Measurements from ENCODE around the gene NLE1. TPM values are rescaled to one million over a fixed set of nuclear protein-coding genes. Genes with fewer than 3 reads are reported as not detected.
"Not testable (repeated sequence)": the region's sequence is repeated elsewhere in the genome, so short reads cannot be mapped to it uniquely, and the experiment has no call there.

Gene NLE1
- total RNA-seq, 1 donor from 2014 or later, result 19.2 TPM

DNA sequence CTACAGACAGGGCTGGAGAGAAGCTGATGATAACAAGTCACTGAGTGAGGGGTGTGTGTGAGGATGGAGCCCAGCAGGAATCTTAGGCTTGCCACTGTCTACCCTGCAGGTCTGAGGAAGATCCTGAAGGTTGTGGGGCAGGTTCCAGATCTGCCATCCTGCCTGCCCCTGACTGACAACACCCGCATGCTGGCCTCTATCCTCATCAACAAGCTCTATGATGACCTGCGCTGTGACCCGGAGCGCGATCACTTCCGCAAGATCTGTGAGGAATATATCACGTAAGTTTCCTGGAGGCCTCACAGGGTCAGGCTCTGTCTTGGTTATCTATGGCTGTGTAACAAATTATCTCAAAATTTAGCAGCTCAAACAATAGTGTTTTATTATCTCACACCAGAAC, 21.8 kb upstream of the NLE1 start:
- FAIRE-seq, result no peak
- no peak for DNase-seq (ENCODE audit: low spot score in 2 of 2)

DNA sequence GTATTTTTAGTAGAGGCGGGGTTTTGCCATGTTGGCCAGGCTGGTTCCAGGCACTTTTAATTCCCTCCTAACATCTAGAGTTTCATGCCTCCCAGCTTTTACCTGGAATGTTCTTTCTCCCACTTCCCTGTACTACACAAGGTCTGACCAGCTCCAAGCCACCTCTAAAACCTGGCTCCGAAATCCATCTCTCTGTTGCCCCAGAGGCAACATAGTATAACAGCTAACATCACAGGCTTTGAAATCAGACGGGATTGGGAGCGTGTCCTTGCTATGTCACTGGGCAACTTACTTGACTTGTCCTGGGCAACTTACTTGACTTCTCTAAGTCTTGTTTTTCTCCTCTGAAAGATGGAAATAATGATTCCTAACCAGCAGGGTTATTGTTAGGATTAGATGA, 20.7 kb upstream of the NLE1 start:
- FAIRE-seq (no peak), DNase-seq (ENCODE audit: low spot score in 2 of 2) (no peak)

DNA sequence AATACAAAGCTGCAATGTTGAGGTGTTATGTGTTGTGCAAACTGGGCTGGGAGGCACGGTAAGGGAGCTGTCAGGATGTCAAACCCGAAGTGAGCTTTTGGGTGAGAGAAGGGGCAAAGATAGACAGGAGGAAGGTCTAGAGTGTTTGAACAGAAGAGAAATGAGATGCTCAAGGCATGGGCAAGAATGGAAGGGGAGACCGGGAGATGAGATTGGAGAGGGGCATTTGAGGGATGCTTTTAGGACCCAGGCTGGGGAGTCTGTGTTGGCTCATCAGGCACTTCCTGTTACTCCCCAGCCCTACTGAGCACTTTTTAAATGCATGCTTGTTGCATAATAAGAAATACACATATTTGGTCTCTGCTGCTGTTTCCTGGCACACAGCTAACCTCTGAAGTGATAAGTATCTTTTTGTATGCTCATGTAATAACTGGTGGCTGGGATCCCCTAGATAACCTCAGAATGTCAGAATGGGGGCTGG, 19.2 kb upstream of the NLE1 start:
- FAIRE-seq (no peak), DNase-seq (ENCODE audit: low spot score in 2 of 2) (no peak)

DNA sequence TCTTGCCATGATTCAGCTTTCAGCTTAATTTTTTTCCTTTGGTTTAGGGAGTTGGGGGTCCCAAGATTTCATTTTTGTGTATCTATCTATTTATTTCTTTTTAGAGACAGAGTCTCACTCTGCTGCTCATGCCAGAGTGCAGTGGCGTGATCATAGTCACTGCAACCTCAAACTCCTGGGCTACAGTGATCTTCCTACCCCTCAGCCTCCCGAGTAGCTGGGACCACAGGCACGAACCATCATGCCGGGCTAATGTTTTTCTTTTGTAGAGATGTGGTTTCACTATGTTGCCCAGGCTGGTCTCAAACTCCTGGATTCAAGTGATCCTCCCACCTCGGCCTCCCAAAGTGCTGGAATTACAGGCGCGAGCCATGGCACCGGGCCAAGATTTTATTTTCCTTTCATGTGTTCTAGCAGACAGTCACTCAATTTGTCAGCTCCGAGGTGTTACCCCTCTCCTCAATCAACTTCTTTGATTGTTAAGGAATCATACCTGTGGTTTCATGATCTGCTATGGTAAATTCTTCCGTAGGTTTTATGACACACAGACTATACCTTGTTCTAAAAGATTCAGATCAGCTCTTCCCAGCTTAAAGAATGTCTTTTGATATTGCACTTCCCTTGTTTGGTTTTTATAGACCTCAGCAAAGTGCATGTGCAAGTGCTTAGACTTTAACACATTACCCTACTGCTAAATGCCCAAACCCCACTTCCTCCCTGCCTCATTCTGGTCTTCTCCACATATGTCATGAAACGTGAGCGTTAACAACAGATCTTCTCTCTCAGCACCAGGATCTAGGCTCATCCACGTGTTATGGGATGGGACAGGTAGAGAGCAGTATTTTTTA, 18.5 kb upstream of the NLE1 start:
- no peak for FAIRE-seq
- DNase-seq (ENCODE audit: low spot score in 2 of 2), result no peak

GRCh38 chr17:35159940-35160339, 17.8 kb upstream of the NLE1 start:
- DNase-seq (ENCODE audit: low spot score in 2 of 2) (no peak), FAIRE-seq (no peak)

- FAIRE-seq (no peak), DNase-seq (ENCODE audit: low spot score in 2 of 2) (no peak)
Observed at GRCh38 chr17:35155246-35155645, 13.1 kb upstream of the NLE1 start.

- no peak for FAIRE-seq
- DNase-seq (ENCODE audit: low spot score in 2 of 2), result no peak
Observed at GRCh38 chr17:35154196-35155165, 12.4 kb upstream of the NLE1 start.

DNA sequence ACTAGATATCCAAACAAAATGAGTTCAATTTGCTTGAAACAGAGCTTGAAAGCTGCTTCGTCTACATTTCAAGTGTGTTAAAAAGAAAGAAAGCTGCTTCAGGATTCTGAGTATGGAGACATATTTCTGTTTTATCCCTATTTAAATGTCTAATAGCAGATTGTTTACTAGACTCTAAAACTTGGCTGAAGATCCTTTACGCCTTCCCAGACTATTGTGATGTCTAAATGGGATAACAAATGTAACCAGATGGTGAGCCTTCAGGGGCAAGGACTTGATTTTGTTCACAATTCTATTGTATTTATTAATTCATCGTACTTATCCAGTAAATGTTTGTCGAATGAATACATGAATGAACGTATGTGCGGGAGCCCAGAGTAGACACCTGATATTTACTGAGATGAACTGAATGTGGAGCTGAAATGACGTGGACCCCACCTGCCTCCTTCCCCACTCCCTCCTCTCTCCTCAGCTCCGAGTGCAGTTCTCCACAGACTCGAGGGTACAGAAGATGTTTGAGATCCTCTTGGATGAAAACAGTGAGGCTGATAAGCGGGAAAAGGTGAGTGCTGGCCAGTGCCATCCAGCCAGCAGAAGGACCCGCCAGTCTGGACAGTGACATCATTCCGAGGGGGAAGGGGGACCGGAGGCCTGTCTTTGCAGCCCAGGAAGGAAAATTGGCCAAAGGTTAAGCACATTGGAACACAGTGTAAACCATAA, 10.5 kb upstream of the NLE1 start:
- no peak for FAIRE-seq

DNA sequence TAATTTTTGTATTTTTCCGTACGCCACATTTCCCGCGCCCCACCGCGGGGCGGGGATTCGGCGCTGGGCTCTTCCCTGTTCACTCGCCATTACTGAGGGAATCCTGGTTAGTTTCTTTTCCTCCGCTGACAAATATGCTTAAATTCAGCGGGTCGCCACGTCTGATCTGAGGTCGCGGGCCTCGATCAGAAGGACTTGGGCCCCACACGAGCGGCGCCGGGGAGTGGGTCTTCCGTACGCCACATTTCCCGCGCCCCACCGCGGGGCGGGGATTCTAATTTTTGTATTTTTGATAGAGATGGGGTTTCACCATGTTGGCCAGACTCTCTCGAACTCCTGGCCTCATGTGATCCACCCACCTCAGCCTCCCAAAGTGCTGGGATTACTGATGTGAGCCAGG, 9.0 kb upstream of the NLE1 start:
- not testable (repeated sequence) for DNase-seq (ENCODE audit: low spot score in 2 of 2); FAIRE-seq

More for the DNA sequence above, 10.5 kb upstream of the NLE1 start:
- no peak for DNase-seq (ENCODE audit: low spot score in 2 of 2)

- FAIRE-seq (no peak), DNase-seq (ENCODE audit: low spot score in 2 of 2) (no peak)
Observed at GRCh38 chr17:35149941-35150340, 7.8 kb upstream of the NLE1 start.

GRCh38 chr17:35148144-35148543, 6.0 kb upstream of the NLE1 start:
- DNase-seq (ENCODE audit: low spot score in 2 of 2) (no peak), FAIRE-seq (no peak)

DNA sequence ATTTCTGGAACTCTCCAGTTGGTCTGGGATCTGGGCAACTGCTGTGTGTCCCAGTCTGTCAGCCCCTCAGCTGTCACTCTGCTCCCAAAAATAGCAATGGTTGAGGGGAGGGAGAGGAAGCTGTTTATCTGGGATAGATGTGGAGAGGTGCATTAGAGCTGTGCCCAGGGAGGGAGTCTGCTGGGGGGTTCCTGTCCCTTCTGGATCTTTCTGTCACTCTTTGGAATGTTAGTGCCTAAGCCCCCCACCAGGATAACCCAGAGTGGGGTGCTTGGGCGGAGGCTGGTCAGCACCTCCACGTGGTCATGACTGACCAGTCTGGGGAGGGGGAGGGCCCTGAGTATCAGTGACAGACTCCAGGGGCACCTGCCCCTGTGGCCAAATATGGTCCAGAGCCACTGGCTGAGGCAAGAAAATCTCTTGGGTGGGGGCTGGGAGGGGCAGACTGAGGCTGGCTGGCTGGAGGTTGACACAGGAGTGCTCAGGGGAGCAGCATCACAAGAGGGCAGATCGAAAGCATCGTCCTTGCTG, 5.3 kb upstream of the NLE1 start, which contains the start of gene UNC45B:
Gene UNC45B, plus strand, starts transcription at position 443 of the 531 bp plus-strand sequence. CDS start 447 bp downstream, outside the sequence.
- DNase-seq (ENCODE audit: low spot score in 2 of 2) (no peak), FAIRE-seq (no peak)

GRCh38 chr17:35146214-35146833, 4.2 kb upstream of the NLE1 start:
- FAIRE-seq (no peak), DNase-seq (ENCODE audit: low spot score in 2 of 2) (no peak)

DNA sequence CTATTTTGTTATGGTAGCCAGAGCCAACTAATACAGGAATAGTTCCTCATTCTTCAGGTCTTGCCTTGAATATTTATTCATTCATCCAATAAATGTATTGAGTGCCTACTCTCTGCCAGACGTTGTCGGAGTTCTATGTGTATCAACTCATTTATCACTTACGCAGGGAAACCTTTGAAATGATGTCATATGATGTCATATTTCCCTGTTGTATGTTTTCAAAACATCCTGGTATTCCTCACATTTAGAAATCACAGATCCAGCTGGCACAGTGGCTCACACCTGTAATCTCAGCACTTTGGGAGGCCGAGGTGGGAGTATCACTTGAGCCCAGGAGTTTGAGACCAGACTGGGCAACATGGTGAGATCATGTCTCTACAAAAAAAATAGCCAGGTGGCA, 2.7 kb upstream of the NLE1 start:
- FAIRE-seq, result no peak

GRCh38 chr17:35142467-35142796, 329 bp upstream of the NLE1 start:
- FAIRE-seq (no peak), DNase-seq (ENCODE audit: low spot score in 2 of 2) (no peak)

More for the DNA sequence above, 2.7 kb upstream of the NLE1 start:
- DNase-seq (ENCODE audit: low spot score in 2 of 2), result no peak

DNA sequence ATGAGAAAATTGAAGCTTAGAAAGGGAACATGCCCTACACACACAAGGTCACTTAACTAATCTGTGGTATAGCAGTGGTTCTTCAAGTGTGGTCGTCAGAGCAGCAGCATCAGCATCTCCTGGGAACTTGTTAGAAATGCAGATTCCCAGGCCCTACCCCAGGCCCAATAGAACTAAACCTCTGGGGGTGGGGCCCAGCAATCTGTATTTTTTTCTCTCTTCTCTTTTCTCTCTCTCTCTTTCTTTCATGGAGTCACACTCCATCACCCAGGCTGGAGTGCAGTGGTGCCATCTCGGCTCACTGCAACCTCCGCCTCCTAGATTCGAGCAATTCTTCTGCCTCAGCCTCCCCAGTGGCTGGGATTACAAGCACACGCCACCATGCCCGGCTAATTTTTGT, 3.9 kb downstream of the NLE1 start:
- DNase-seq (ENCODE audit: low spot score in 2 of 2) (no peak), FAIRE-seq (no peak)

DNA sequence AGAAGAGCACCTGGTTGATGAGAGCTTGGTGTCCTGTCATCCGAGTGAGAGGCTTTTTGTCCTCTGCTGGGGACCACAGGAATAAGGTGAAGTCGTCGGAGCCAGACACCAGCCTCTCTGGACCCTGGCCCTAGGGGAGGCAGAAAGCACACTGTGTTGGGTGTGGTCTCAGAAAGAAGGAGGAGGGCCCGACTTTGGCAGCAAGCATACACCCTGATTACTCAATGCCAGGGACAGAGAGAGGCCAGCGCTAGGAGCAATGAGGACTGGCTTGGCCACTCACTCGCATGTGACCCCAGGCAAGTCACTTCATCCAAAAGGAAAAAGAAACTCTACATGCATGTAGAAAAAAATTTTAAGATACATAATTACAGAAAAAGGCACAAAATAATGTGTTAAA, 6.8 kb downstream of the NLE1 start:
- FAIRE-seq (no peak), DNase-seq (ENCODE audit: low spot score in 2 of 2) (no peak)

- no peak for DNase-seq (ENCODE audit: low spot score in 2 of 2)
- no peak for FAIRE-seq
Observed at GRCh38 chr17:35132816-35133550, 9.1 kb downstream of the NLE1 start.

GRCh38 chr17:35132099-35132498, 10.0 kb downstream of the NLE1 start:
- DNase-seq (ENCODE audit: low spot score in 2 of 2) (no peak), FAIRE-seq (no peak)

All from frontal cortex (tissue), 4 donors.